Mesothelial cell of epicardium (in vitro differentiated cells): ENCODE data around the gene DNAJB8. TPM values are rescaled to one million over a fixed set of nuclear protein-coding genes. Genes with fewer than 3 reads are reported as not detected.

Experiments used
- DNase-seq, 2 experiments: peaks; one replicate each; pipeline ENCODE4 v3.0.0; 2021; ENCODE audit warnings: low spot score in 2 of 2; ENCODE audit not compliant: unreplicated experiment in 2 of 2
- H3K27ac Mint-ChIP-seq: 2 replicates; pipeline ENCODE4 v1.8.0; 2021; ENCODE audit warnings: mixed read lengths
- H3K27me3 Mint-ChIP-seq: 2 replicates; pipeline ENCODE4 v1.8.0; 2021; ENCODE audit warnings: low read depth, mixed read lengths
- H3K36me3 Mint-ChIP-seq: 2 replicates; pipeline ENCODE4 v1.8.0; 2021; ENCODE audit warnings: mixed read lengths
- H3K4me1 Mint-ChIP-seq: 2 replicates; pipeline ENCODE4 v1.8.0; 2021; ENCODE audit warnings: mixed read lengths
- H3K4me3 Mint-ChIP-seq: 2 replicates; pipeline ENCODE4 v1.8.0; 2021; ENCODE audit warnings: mild to moderate bottlenecking, moderate library complexity, mixed read lengths
- H3K9me3 Mint-ChIP-seq: 2 replicates; pipeline ENCODE4 v1.8.0; 2021; ENCODE audit warnings: mixed read lengths
- CTCF ChIP-seq: fragments of 200-600 bp; sonication (generic); IDR thresholded peaks from one replicate; pipeline ENCODE4 v1.5.0; 2021; ENCODE audit warnings: antibody characterized with exemption; ENCODE audit not compliant: unreplicated experiment
- total RNA-seq: library from RNA; stranded (reverse); gene quantifications from 3 replicates; pipeline ENCODE4 v1.2.1, GENCODE V29; 2021

Gene DNAJB8
- total RNA-seq, 1 donor from 2014 or later: not detected

- no peak overlapping the region for H3K27ac Mint-ChIP-seq
- peaks cover 5% of the 10 kb centered on the region for H3K9me3 Mint-ChIP-seq
- peaks cover 5% of the 10 kb centered on the region for H3K27me3 Mint-ChIP-seq
- H3K4me1 Mint-ChIP-seq: peaks cover 5% of the 10 kb centered on the region
- TF ChIP-seq CTCF: no peak
- DNase-seq: no peak
- peaks cover 15% of the 10 kb centered on the region for H3K36me3 Mint-ChIP-seq
- H3K4me3 Mint-ChIP-seq: no peak overlapping the region
These were observed 8.7 kb upstream of the DNAJB8 start for GRCh38 chr3:128475355-128475754.

- no peak overlapping the region for H3K4me3 Mint-ChIP-seq
- DNase-seq: no peak
- H3K27me3 Mint-ChIP-seq: peaks cover 5% of the 10 kb centered on the region
These were observed 7.0 kb upstream of the DNAJB8 start for GRCh38 chr3:128473737-128474136.

GRCh38 chr3:128473180-128473519 lies 6.5 kb upstream of the DNAJB8 start:
- Mint-ChIP-seq H3K27me3 (peaks cover 5% of the 10 kb centered on the region), H3K36me3 (peaks cover 5% of the 10 kb centered on the region), H3K4me3 (no peak overlapping the region), H3K4me1 (peaks cover 5% of the 10 kb centered on the region), H3K27ac (no peak overlapping the region), H3K9me3 (peaks cover 5% of the 10 kb centered on the region)
- TF ChIP-seq CTCF: no peak
- DNase-seq: no peak

More at GRCh38 chr3:128473737-128474136, 7.0 kb upstream of the DNAJB8 start:
- H3K4me1 Mint-ChIP-seq: peaks cover 5% of the 10 kb centered on the region
- no peak for TF ChIP-seq CTCF
- H3K36me3 Mint-ChIP-seq: peaks cover 11% of the 10 kb centered on the region
- H3K27ac Mint-ChIP-seq: no peak overlapping the region
- H3K9me3 Mint-ChIP-seq: peaks cover 5% of the 10 kb centered on the region

GRCh38 chr3:128472449-128473179 lies 5.9 kb upstream of the DNAJB8 start:
- Mint-ChIP-seq H3K27ac (no peak overlapping the region), H3K4me3 (no peak overlapping the region), H3K27me3 (peaks cover 5% of the 10 kb centered on the region), H3K9me3 (peaks cover 5% of the 10 kb centered on the region), H3K36me3 (peaks cover under 1% of the 10 kb centered on the region), H3K4me1 (peaks cover 5% of the 10 kb centered on the region)
- no peak for DNase-seq
- no peak for TF ChIP-seq CTCF

- Mint-ChIP-seq H3K4me3 (no peak overlapping the region), H3K36me3 (no peaks in the 10 kb centered on the region), H3K27me3 (peaks cover 12% of the 10 kb centered on the region), H3K27ac (no peak overlapping the region), H3K4me1 (peaks cover 5% of the 10 kb centered on the region), H3K9me3 (peaks cover 5% of the 10 kb centered on the region)
- no peak for DNase-seq
- TF ChIP-seq CTCF: no peak
These were observed 5.0 kb upstream of the DNAJB8 start for GRCh38 chr3:128471720-128472119.

GRCh38 chr3:128471110-128471509 lies 4.4 kb upstream of the DNAJB8 start:
- H3K9me3 Mint-ChIP-seq: peaks cover 5% of the 10 kb centered on the region
- TF ChIP-seq CTCF: no peak
- peaks cover 17% of the 10 kb centered on the region for H3K27me3 Mint-ChIP-seq
- H3K27ac Mint-ChIP-seq: no peak overlapping the region
- peaks cover 5% of the 10 kb centered on the region for H3K4me1 Mint-ChIP-seq
- H3K4me3 Mint-ChIP-seq: no peak overlapping the region
- H3K36me3 Mint-ChIP-seq: no peaks in the 10 kb centered on the region
- no peak for DNase-seq
